ENCODE results near the gene TMEM140. TPM values are rescaled to one million over a fixed set of nuclear protein-coding genes. Genes with fewer than 3 reads are reported as not detected.

TMEM140 gene
- total and polyA plus RNA-seq, 2 of the 13 experiments (the other 11 are each of a cell fraction or from before 2014, with no cell fraction given) = 9.2 to 21.7 TPM

DNA sequence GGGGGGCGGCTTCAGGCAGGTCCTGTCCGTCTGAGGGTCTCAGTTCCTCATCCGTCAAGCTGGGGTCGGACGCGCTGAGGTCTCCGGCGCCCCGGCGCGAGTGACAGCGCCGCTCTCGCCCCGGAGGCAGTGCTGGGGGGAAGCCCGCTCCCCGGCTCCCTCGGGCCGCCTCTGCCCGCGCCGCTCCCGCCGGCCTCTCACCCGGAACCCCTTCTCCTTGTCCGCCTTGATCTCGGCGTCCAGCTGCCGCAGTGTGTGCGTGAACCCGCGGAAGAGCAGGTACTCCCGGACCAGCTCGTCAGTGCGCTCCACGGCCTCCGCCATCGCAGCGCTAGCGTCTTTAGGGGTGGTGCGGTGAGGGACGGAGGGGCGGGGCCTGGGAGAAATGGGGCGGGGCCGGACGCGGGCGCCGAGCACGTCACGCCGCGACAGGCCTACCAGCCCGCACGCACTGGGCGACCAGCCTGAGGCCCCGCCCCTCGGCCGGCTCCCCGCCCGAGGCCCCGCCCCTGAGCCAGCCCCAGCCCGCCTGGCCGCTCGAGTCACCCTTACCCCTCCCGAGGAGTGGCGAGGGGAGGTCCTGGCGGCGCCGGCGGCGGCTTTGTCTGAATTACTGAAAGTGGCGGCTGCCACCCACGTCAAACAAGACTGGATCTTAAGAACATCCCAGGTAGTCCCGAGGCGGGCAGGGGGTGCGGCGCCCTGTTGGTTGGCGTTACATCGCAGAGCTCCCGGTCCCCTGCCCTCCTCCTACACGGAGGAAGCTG is 63.5 kb downstream of the TMEM140 start, which contains the start of gene WDR91 (continued):
- TF ChIP-seq, protein P1, sequence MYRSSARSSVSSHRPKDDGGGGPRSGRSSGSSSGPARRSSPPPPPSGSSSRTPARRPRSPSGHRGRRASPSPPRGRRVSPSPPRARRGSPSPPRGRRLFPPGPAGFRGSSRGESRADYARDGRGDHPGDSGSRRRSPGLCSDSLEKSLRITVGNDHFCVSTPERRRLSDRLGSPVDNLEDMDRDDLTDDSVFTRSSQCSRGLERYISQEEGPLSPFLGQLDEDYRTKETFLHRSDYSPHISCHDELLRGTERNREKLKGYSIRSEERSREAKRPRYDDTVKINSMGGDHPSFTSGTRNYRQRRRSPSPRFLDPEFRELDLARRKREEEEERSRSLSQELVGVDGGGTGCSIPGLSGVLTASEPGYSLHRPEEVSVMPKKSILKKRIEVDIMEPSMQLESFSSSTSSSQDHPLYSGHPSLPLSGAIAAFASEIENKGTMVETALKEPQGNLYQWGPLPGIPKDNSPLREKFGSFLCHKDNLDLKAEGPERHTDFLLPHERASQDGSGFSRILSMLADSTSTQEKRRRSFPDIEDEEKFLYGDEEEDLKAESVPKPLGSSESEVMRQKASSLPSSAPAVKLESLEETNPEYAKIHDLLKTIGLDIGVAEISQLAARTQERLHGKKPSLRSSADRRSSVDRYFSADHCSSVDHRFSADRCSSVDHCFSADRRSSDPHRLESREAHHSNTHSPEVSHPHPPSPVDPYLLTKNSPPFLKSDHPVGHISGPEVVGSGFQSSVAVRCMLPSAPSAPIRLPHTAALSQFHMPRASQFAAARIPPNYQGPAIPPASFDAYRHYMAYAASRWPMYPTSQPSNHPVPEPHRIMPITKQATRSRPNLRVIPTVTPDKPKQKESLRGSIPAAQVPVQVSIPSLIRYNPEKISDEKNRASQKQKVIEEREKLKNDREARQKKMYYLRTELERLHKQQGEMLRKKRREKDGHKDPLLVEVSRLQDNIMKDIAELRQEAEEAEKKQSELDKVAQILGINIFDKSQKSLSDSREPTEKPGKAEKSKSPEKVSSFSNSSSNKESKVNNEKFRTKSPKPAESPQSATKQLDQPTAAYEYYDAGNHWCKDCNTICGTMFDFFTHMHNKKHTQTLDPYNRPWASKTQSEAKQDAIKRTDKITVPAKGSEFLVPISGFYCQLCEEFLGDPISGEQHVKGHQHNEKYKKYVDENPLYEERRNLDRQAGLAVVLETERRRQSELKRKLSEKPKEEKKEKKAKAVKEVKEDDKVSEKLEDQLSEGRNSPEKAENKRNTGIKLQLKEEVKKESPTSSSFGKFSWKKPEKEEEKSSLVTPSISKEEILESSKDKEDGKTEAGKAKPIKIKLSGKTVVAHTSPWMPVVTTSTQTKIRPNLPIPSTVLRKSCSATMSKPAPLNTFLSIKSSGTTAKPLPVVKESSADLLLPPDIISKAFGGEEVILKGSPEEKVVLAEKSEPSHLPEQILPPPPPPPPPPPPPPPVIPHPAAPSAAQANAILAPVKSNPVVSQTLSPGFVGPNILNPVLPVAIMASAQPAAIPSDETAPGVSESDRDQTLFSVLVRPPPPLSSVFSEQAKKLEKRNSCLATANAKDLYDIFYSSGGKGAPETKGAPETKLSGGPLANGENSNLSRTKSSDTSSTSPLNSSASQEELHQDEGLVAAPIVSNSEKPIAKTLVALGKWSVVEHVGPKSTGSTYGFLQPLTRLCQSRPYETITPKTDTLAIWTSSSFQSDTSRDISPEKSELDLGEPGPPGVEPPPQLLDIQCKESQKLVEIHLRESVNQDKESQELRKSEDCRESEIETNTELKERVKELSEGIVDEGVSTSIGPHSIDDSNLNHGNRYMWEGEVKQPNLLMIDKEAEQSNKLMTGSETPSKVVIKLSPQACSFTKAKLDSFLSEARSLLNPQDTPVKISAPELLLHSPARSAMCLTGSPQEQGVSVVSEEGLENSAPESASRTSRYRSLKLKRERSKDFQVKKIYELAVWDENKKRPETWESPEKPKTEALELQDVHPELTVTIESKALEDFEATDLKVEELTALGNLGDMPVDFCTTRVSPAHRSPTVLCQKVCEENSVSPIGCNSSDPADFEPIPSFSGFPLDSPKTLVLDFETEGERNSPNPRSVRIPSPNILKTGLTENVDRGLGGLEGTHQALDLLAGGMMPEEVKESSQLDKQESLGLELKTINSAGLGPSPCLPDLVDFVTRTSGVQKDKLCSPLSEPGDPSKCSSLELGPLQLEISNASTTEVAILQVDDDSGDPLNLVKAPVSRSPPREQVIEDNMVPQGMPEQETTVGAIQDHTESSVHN (CRISPR knock-in tag; IDR thresholded peaks at IDR 0.05) = no peak
- TF ChIP-seq ZBTB42 (CRISPR knock-in tag; IDR thresholded peaks at IDR 0.05) = no peak
- no peak for TF ChIP-seq NCOA5 (CRISPR knock-in tag; IDR thresholded peaks at IDR 0.05)
- TF ChIP-seq TP53 (CRISPR knock-in tag; conservative IDR thresholded peaks at IDR 0.05) = no peak
- TF ChIP-seq ZNF263 (CRISPR knock-in tag; IDR thresholded peaks at IDR 0.05) = no peak
- TF ChIP-seq SIX4 (CRISPR knock-in tag; IDR thresholded peaks at IDR 0.05) = no peak
- TF ChIP-seq, protein P2, sequence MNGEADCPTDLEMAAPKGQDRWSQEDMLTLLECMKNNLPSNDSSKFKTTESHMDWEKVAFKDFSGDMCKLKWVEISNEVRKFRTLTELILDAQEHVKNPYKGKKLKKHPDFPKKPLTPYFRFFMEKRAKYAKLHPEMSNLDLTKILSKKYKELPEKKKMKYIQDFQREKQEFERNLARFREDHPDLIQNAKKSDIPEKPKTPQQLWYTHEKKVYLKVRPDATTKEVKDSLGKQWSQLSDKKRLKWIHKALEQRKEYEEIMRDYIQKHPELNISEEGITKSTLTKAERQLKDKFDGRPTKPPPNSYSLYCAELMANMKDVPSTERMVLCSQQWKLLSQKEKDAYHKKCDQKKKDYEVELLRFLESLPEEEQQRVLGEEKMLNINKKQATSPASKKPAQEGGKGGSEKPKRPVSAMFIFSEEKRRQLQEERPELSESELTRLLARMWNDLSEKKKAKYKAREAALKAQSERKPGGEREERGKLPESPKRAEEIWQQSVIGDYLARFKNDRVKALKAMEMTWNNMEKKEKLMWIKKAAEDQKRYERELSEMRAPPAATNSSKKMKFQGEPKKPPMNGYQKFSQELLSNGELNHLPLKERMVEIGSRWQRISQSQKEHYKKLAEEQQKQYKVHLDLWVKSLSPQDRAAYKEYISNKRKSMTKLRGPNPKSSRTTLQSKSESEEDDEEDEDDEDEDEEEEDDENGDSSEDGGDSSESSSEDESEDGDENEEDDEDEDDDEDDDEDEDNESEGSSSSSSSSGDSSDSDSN (CRISPR knock-in tag; IDR thresholded peaks at IDR 0.05) = peak; percentile 84; the same call in 1 of the 2 replicates
- no peak for TF ChIP-seq SMYD3 (CRISPR knock-in tag; IDR thresholded peaks at IDR 0.05)
- TF ChIP-seq ZNF567 (CRISPR knock-in tag; IDR thresholded peaks at IDR 0.05; ENCODE audit: borderline replicate concordance) = 0 out of 2 replicates have a peak, but pooled peaks have one; percentile 19
- TF ChIP-seq ZMYM2 (CRISPR knock-in tag; IDR thresholded peaks at IDR 0.05) = no peak
- TF ChIP-seq SALL1 (CRISPR knock-in tag; IDR thresholded peaks at IDR 0.05) = peak; percentile 60
- no peak for TF ChIP-seq MATR3 (CRISPR knock-in tag; IDR thresholded peaks at IDR 0.05)
- TF ChIP-seq FOXC1 (CRISPR knock-in tag; IDR thresholded peaks at IDR 0.05; ENCODE audit: borderline replicate concordance) = peak; percentile 65; the same call in 1 of the 2 replicates
- TF ChIP-seq THAP11 (CRISPR knock-in tag; IDR thresholded peaks at IDR 0.05) = 0 out of 2 replicates have a peak, but pooled peaks have one; percentile 41
- peak; percentile 61; the same call in 1 of the 2 replicates for TF ChIP-seq ZFY (CRISPR knock-in tag; IDR thresholded peaks at IDR 0.05)
- no peak; the same call in 1 of the 2 replicates for TF ChIP-seq ZSCAN21 (CRISPR knock-in tag; IDR thresholded peaks at IDR 0.05; ENCODE audit: borderline replicate concordance)
- no peak for TF ChIP-seq KLF9 (CRISPR knock-in tag; IDR thresholded peaks at IDR 0.05; ENCODE audit: low read depth)
